Measurements from ENCODE around the gene PTPRN2. TPM values are rescaled to one million over a fixed set of nuclear protein-coding genes. Genes with fewer than 3 reads are reported as not detected.

PTPRN2 gene
- total RNA-seq, 4 donors from 2014 or later: 14.9 to 34.3 (median 21.3) TPM

DNA sequence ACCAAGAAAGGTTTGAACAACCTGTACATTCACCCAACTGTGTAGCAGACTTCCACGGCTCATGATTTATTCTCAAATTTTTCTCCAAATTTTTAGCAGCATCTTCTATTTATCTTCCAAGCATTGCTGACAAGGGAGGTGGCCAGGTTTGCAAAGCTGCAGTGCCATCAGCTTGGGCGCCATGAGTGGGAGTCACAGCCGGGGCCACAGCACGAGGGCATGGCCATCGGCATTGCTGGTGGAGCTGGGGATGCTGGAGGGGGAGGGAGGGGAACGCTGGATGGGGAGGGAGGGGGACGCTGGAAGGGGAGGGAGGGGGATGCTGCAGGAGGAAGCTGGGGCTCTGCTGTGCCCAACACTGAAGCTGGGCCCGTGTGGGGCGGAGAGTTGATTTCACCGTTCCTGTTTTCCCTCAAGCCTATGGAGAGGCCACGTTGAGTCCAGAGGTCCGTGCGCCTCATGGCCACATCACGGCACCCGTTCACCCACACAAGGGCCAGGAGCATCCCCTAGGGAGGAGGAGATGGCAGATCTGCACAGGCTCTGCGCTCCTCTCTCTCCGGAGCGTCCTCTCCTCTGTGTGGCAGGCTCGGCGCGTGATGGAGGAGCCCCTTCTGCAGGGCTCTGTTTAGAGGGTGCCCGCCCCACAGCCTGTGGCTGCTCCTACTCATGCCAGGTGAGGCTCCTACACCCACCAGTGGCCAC is 730.6 kb downstream of the PTPRN2 start:
- no peak overlapping the region for H3K4me3 ChIP-seq
- no peaks in the 10 kb centered on the region for H3K9me3 ChIP-seq
- DNase-seq: no peak
- no peak overlapping the region for H3K27ac ChIP-seq
- TF ChIP-seq POLR2A (IDR thresholded peaks at IDR 0.05): no peak
- TF ChIP-seq, protein P1, sequence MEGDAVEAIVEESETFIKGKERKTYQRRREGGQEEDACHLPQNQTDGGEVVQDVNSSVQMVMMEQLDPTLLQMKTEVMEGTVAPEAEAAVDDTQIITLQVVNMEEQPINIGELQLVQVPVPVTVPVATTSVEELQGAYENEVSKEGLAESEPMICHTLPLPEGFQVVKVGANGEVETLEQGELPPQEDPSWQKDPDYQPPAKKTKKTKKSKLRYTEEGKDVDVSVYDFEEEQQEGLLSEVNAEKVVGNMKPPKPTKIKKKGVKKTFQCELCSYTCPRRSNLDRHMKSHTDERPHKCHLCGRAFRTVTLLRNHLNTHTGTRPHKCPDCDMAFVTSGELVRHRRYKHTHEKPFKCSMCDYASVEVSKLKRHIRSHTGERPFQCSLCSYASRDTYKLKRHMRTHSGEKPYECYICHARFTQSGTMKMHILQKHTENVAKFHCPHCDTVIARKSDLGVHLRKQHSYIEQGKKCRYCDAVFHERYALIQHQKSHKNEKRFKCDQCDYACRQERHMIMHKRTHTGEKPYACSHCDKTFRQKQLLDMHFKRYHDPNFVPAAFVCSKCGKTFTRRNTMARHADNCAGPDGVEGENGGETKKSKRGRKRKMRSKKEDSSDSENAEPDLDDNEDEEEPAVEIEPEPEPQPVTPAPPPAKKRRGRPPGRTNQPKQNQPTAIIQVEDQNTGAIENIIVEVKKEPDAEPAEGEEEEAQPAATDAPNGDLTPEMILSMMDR (IDR thresholded peaks at IDR 0.05): no peak
- no peaks in the 10 kb centered on the region for H3K27me3 ChIP-seq
- no peaks in the 10 kb centered on the region for H3K4me1 ChIP-seq
- no peaks in the 10 kb centered on the region for H3K36me3 ChIP-seq

DNA sequence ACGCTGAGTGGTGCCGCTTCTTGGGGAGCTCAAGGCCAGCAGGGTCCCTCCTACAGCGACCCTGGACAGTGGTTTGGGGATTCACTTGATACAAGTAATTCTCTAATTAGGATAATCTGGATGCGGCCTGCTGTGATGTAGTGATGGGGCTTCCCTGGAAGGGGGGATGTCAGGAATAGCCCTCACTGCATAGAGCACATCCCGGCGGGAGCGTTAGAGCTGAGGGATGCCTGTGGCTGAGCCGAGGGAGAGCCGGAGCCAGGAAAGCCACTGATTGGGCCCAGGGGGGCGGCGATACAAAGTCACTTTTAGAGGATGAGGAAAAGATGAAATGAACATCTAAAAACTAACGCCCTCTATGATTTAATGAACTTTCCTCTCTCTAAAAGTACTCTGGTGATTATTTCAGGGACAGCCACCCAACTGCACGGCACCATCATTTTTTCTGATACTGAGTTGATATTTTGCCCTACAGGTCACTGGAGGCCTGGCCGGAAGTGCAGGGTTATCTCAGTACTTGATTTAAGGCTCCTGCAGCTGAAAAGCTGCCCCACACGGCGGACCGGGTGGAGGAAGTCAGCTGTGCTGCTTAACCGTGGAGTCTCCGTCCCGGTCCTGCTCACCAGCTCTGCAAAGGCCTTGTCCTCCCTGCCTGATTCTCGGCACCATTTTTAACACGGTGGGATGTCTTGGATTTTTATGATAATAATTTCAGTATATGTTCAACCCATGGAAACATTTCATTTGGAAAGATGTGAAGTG is 732.0 kb downstream of the PTPRN2 start:
- no peaks in the 10 kb centered on the region for H3K9me3 ChIP-seq
- no peak overlapping the region for H3K4me3 ChIP-seq
- DNase-seq: peak in 1 of 3 donors; percentile 39
- no peak overlapping the region for H3K27ac ChIP-seq
- H3K4me1 ChIP-seq: peaks cover 0 to 3% (median 0%) of the 10 kb centered on the region in 4 donors
- no peaks in the 10 kb centered on the region for H3K27me3 ChIP-seq
- H3K36me3 ChIP-seq: no peaks in the 10 kb centered on the region
- TF ChIP-seq, protein P1 (IDR thresholded peaks at IDR 0.05): no peak
- TF ChIP-seq POLR2A (IDR thresholded peaks at IDR 0.05): no peak

DNA sequence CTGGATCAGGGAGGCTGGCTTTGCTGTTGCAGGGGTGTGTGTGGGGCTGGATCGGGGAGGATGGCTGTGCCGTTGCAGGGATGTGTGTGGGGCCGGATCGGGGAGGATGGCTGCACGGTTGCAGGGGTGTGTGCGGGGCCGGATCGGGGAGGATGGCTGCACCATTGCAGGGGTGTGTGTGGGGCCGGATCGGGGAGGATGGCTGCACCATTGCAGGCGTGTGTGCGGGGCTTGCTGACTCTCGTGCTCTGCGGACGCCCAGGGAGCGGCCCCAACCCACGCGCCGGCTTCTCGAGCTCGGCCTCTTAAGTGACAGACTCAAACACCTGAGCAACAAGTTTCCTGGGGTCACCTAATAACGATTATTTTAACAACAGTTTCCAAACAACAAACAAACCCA is 732.6 kb downstream of the PTPRN2 start:
- Histone ChIP-seq H3K36me3 (no peaks in the 10 kb centered on the region), H3K27me3 (no peaks in the 10 kb centered on the region), H3K27ac (peak overlapping the region in 2 of 4 donors; percentile 17 to 31), H3K4me1 (peaks cover 0 to 3% (median 0%) of the 10 kb centered on the region in 4 donors), H3K4me3 (no peak overlapping the region), H3K9me3 (no peaks in the 10 kb centered on the region)
- TF ChIP-seq, protein P1 (IDR thresholded peaks at IDR 0.05): no peak
- TF ChIP-seq POLR2A (IDR thresholded peaks at IDR 0.05): no peak
- no peak for DNase-seq

DNA sequence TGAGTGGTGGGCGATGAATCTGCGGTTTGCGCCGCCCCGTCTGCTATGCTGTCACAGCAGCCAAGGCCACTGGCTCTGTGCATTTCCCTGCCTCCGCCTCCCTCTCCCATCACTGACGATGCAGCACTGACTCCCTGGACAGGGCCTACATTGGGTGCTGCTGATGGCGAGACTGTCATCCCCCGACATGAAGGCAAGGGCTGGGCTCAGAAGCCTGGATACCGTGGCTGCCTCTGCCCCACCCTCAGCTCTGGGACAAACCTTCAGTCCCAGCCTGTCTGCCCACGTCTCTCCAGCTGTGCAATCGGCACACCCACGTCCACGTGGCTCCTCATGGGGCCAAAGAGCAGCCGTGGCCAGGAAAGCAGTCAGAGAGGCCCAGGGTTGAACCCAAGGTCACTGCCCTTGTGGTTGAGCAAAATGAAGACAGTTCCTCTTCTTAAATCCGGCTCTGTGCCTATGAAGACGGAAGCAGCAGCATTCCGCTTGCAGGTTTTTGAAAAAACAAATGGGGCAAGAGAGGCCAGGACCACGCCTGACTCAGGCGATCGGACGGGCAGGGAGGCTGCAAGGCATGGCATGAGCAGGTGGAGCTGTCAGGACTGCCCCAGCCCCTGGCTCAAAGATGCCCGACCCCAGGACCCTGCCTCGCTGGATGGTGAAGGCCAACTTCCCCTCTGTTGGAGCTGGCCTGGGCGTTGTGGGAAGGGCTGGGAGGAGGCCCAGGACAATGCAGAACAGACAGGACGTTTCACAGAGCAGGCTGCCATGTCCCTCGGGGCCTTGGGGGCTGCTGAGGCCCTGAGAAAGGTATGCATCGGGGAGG is 733.3 kb downstream of the PTPRN2 start:
- Histone ChIP-seq H3K4me1 (peaks cover 0 to 3% (median 0%) of the 10 kb centered on the region in 4 donors), H3K27ac (peak overlapping the region in 3 of 4 donors; percentile 17 to 35 (median 31)), H3K36me3 (no peaks in the 10 kb centered on the region), H3K27me3 (no peaks in the 10 kb centered on the region), H3K9me3 (no peaks in the 10 kb centered on the region), H3K4me3 (peak overlapping the region in 1 of 4 donors; percentile 5)
- peak in 2 of 3 donors; percentile 20 to 77 for DNase-seq
- TF ChIP-seq POLR2A (IDR thresholded peaks at IDR 0.05): no peak
- TF ChIP-seq, protein P1 (IDR thresholded peaks at IDR 0.05): no peak

DNA sequence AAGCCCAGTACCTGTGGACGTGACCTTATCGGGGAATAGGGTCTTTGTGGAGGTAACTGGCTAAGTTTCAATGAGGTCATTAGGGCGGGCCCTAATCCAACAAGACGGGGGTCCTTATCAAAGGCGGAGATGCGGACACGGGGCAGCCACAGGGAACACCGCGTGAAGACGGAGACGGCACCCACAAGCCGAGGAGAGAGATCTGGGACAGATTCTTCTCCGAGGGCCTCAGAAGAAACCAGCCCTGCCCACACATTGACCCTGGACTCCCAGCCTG is 733.9 kb downstream of the PTPRN2 start:
- Histone ChIP-seq H3K27me3 (no peaks in the 10 kb centered on the region), H3K27ac (peak overlapping the region in 2 of 4 donors; percentile 19 to 35), H3K9me3 (no peaks in the 10 kb centered on the region), H3K4me1 (peaks cover 0 to 3% (median 0%) of the 10 kb centered on the region in 4 donors), H3K4me3 (no peak overlapping the region), H3K36me3 (no peaks in the 10 kb centered on the region)
- DNase-seq: no peak
- TF ChIP-seq, protein P1 (IDR thresholded peaks at IDR 0.05): no peak
- no peak for TF ChIP-seq POLR2A (IDR thresholded peaks at IDR 0.05)
